Fibroblast of lung (primary cell): Measurements from ENCODE around the gene CSE1L. TPM values are rescaled to one million over a fixed set of nuclear protein-coding genes. Genes with fewer than 3 reads are reported as not detected.

Source experiments
- DNase-seq, 2 donors: peaks; one replicate each; pipeline versions ENCODE4 v3.0.0 to v3.0.0-alpha.2; 2010; ENCODE audit warnings: low read depth in 2 of 2
- H2AFZ ChIP-seq: 2 replicates; pipeline ENCODE4 v1.5.1; 2012; ENCODE audit warnings: low read length, control low read depth, inconsistent platforms
- H3K27ac ChIP-seq: 2 replicates; pipeline ENCODE4 v1.5.1; 2011; ENCODE audit warnings: low read length, control low read depth; ENCODE audit not compliant: insufficient read depth
- H3K27me3 ChIP-seq: 2 replicates; pipeline ENCODE4 v1.5.1; 2011; ENCODE audit warnings: mild to moderate bottlenecking, low read length; ENCODE audit not compliant: control insufficient read depth, insufficient read depth
- H3K36me3 ChIP-seq: 2 replicates; pipeline ENCODE4 v1.5.1; 2011; ENCODE audit warnings: low read length; ENCODE audit not compliant: control insufficient read depth, insufficient read depth
- H3K4me1 ChIP-seq: 2 replicates; pipeline ENCODE4 v1.5.1; 2011; ENCODE audit warnings: low read length; ENCODE audit not compliant: control insufficient read depth, insufficient read depth; ENCODE audit errors: extremely low read depth
- H3K4me2 ChIP-seq: 2 replicates; pipeline ENCODE4 v1.5.1; 2011; ENCODE audit warnings: low read length, control low read depth; ENCODE audit not compliant: insufficient read depth; ENCODE audit errors: extremely low read depth
- H3K4me3 ChIP-seq, 4 experiments: fragments of 200-600 bp in 1 of 4; sonication (generic) in 1 of 4; replicated peaks in 1 of 4; 2 replicates each; pipeline ENCODE4 v1.5.1; 2011 to 2016; ENCODE audit warnings: low read length in 4 of 4, low read depth in 3 of 4, mild to moderate bottlenecking in 3 of 4, control low read depth in 2 of 4, inconsistent platforms in 1 of 4, mixed read lengths in 1 of 4; ENCODE audit not compliant: insufficient read depth in 1 of 4; ENCODE audit errors: control extremely low read depth in 1 of 4
- H3K79me2 ChIP-seq: 2 replicates; pipeline ENCODE4 v1.5.1; 2012; ENCODE audit warnings: mild to moderate bottlenecking, low read length, inconsistent platforms; ENCODE audit not compliant: control insufficient read depth, insufficient read depth
- H3K9ac ChIP-seq: 2 replicates; pipeline ENCODE4 v1.5.1; 2011; ENCODE audit warnings: mild to moderate bottlenecking, low read length, control low read depth; ENCODE audit not compliant: insufficient read depth
- H3K9me3 ChIP-seq: 2 replicates; pipeline ENCODE4 v1.5.1; 2012; ENCODE audit warnings: low read depth, low read length; ENCODE audit not compliant: control insufficient read depth, insufficient read depth
- H4K20me1 ChIP-seq: 2 replicates; pipeline ENCODE4 v1.5.1; 2011; ENCODE audit warnings: low read length; ENCODE audit not compliant: control insufficient read depth, insufficient read depth; ENCODE audit errors: extremely low read depth
- CTCF ChIP-seq, 2 donors: IDR thresholded peaks in 1 of 2; conservative IDR thresholded peaks in 1 of 2; 1 replicate in 1 of 2; 2 replicates in 1 of 2; pipeline ENCODE4 v1.5.1; 2011 to 2012; ENCODE audit warnings: low read length in 2 of 2, control low read depth in 1 of 2, inconsistent platforms in 1 of 2, low read depth in 1 of 2, mild to moderate bottlenecking in 1 of 2
- EZH2 ChIP-seq: IDR thresholded peaks from 2 replicates; pipeline ENCODE4 v1.5.1; 2012; ENCODE audit warnings: low read length, control low read depth, mild to moderate bottlenecking; ENCODE audit errors: missing control alignments
- polyA plus RNA-seq, 2 donors: library from polyadenylated mRNA; depleted of rRNA in 1 of 2; stranded (reverse) in 1 of 2; unstranded in 1 of 2; fragments of >200 nt; gene quantifications; 2 replicates each; pipeline ENCODE4 v1.2.1, GENCODE V29; 2011 to 2012; ENCODE audit warnings: missing spikeins in 1 of 2
- total RNA-seq: library from RNA; depleted of rRNA; stranded (reverse); fragments of >200 nt; gene quantifications from 2 replicates; pipeline ENCODE4 v1.2.1, GENCODE V29; 2014

Gene CSE1L
- total and polyA plus RNA-seq, 2 donors (not counting 1 experiment from before 2014, with no cell fraction given), result 44.8 to 52.5 TPM

GRCh38 chr20:49122920-49123319 lies 76.8 kb downstream of the CSE1L start:
- no peaks in the 10 kb centered on the region for H3K27me3 ChIP-seq
- no peak for DNase-seq
- no peaks in the 10 kb centered on the region for H3K4me1 ChIP-seq
- H3K36me3 ChIP-seq, result peaks cover 19% of the 10 kb centered on the region
- TF ChIP-seq EZH2 (no peak), CTCF (conservative IDR thresholded peaks at IDR 0.05 in 1 of 2, IDR thresholded peaks at IDR 0.05 in 1 of 2; ENCODE audit: low read depth in 1 of 2, low read length in 2 of 2) (no peak)
- no peaks in the 10 kb centered on the region for H3K9me3 ChIP-seq
- H3K4me3 ChIP-seq, result no peak overlapping the region
- no peak overlapping the region for H2AFZ ChIP-seq
- H3K4me2 ChIP-seq, result no peak overlapping the region
- no peaks in the 10 kb centered on the region for H4K20me1 ChIP-seq
- no peak overlapping the region for H3K9ac ChIP-seq
- no peak overlapping the region for H3K27ac ChIP-seq
- no peaks in the 10 kb centered on the region for H3K79me2 ChIP-seq

- TF ChIP-seq CTCF (conservative IDR thresholded peaks at IDR 0.05 in 1 of 2, IDR thresholded peaks at IDR 0.05 in 1 of 2; ENCODE audit: low read depth in 1 of 2, low read length in 2 of 2), result no peak
- TF ChIP-seq EZH2, result no peak
- peaks cover 14% of the 10 kb centered on the region for H3K36me3 ChIP-seq
- no peak overlapping the region for H3K27ac ChIP-seq
- no peaks in the 10 kb centered on the region for H3K9me3 ChIP-seq
- H4K20me1 ChIP-seq, result no peaks in the 10 kb centered on the region
- no peaks in the 10 kb centered on the region for H3K4me1 ChIP-seq
- no peak overlapping the region for H3K9ac ChIP-seq
- H3K4me2 ChIP-seq, result no peak overlapping the region
- no peaks in the 10 kb centered on the region for H3K27me3 ChIP-seq
- no peaks in the 10 kb centered on the region for H3K79me2 ChIP-seq
- no peak overlapping the region for H3K4me3 ChIP-seq
- no peak for DNase-seq
- no peak overlapping the region for H2AFZ ChIP-seq
Measured at GRCh38 chr20:49123982-49124381, 77.9 kb downstream of the CSE1L start.

GRCh38 chr20:49132995-49133478 lies 86.9 kb downstream of the CSE1L start:
- H3K4me2 ChIP-seq, result no peak overlapping the region
- peaks cover 7% of the 10 kb centered on the region for H3K36me3 ChIP-seq
- peaks cover 2% of the 10 kb centered on the region for H4K20me1 ChIP-seq
- peak overlapping the region; percentile 4 for H3K27ac ChIP-seq
- H3K27me3 ChIP-seq, result no peaks in the 10 kb centered on the region
- no peak overlapping the region for H3K9ac ChIP-seq
- TF ChIP-seq EZH2 (no peak), CTCF (conservative IDR thresholded peaks at IDR 0.05 in 1 of 2, IDR thresholded peaks at IDR 0.05 in 1 of 2; ENCODE audit: low read depth in 1 of 2, low read length in 2 of 2) (peak; percentile 47 to 48)
- H3K4me3 ChIP-seq, result no peak overlapping the region
- DNase-seq, result peak; percentile 66 to 84
- H3K4me1 ChIP-seq, result no peaks in the 10 kb centered on the region
- no peak overlapping the region for H2AFZ ChIP-seq
- H3K9me3 ChIP-seq, result no peaks in the 10 kb centered on the region
- no peaks in the 10 kb centered on the region for H3K79me2 ChIP-seq
